HEK293 (cell line): ENCODE measurements around the gene OR2S2.

Experiments
- CTCF ChIP-seq: fragments of 450-650 bp; formaldehyde crosslinking; IDR thresholded peaks from 2 replicates; pipeline ENCODE4 v1.5.1; 2016; ENCODE audit warnings: missing biosample characterization, missing genetic modification characterization
- PBX3 ChIP-seq: sonication (generic); formaldehyde crosslinking; IDR thresholded peaks from 2 replicates; pipeline ENCODE4 v1.8.1; 2022; ENCODE audit warnings: mild to moderate bottlenecking, moderate library complexity, missing genetic modification reagents
- REST ChIP-seq: fragments of 450-650 bp; formaldehyde crosslinking; IDR thresholded peaks from 2 replicates; pipeline ENCODE4 v1.5.1; 2016; ENCODE audit warnings: missing biosample characterization, missing genetic modification characterization
- ZNF121 ChIP-seq: fragments of 450-650 bp; formaldehyde crosslinking; IDR thresholded peaks from 2 replicates; pipeline ENCODE4 v1.5.1; 2016; ENCODE audit warnings: missing biosample characterization, missing genetic modification characterization
- ZNF146 ChIP-seq: fragments of 450-650 bp; formaldehyde crosslinking; IDR thresholded peaks from 2 replicates; pipeline ENCODE4 v1.5.1; 2016; ENCODE audit warnings: missing biosample characterization, missing genetic modification characterization
- ZNF560 ChIP-seq: fragments of 450-650 bp; formaldehyde crosslinking; IDR thresholded peaks from 2 replicates; pipeline ENCODE4 v1.5.1; 2017; ENCODE audit warnings: missing biosample characterization, missing genetic modification characterization, borderline replicate concordance
- ZNF629 ChIP-seq: fragments of 450-650 bp; formaldehyde crosslinking; IDR thresholded peaks from 2 replicates; pipeline ENCODE4 v1.5.1; 2017; ENCODE audit warnings: missing biosample characterization, missing genetic modification characterization
- ZNF639 ChIP-seq: fragments of 450-650 bp; formaldehyde crosslinking; IDR thresholded peaks from 2 replicates; pipeline ENCODE4 v1.5.1; 2016; ENCODE audit warnings: missing biosample characterization, missing genetic modification characterization
- ZNF776 ChIP-seq: fragments of 450-650 bp; formaldehyde crosslinking; IDR thresholded peaks from 2 replicates; pipeline ENCODE4 v1.5.0; 2017; ENCODE audit warnings: missing biosample characterization, missing genetic modification characterization, borderline replicate concordance

DNA sequence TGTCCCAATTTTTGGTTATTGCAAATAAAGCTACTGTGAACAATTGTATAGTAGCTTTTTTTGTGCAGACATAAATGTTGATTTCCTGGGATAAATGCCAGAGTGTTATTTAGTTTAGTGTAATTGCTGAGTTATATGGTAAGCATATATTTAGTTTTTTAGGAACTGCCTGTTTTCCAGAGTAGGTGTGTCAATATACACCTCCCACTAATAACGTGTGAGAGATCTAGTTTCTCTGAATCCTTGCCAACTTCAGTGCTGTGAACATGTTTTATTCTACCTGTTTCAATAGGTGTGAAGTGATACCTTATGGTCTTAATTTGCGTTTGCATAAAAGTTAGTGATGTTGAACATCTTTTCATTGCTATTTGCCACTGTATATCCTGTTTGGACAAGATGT is 9.1 kb upstream of the OR2S2 start:
- TF ChIP-seq ZNF639 (tag by site-specific recombination) (no peak), CTCF (tag by site-specific recombination) (no peak), ZNF776 (tag by site-specific recombination) (no peak), ZNF121 (tag by site-specific recombination) (no peak), REST (no peak), ZNF629 (no peak), ZNF146 (no peak), ZNF560 (no peak), PBX3 (CRISPR knock-in tag) (no peak)
